Measurements from ENCODE around the gene ENOX2. TPM values are rescaled to one million over a fixed set of nuclear protein-coding genes. Genes with fewer than 3 reads are reported as not detected.
A peak's percentile ranks its signal among the peaks of the same experiment; 100 is the strongest.

The ENOX2 gene
- total and polyA plus RNA-seq, 7 donors = 4.7 to 13.4 (median 10.5) TPM

DNA sequence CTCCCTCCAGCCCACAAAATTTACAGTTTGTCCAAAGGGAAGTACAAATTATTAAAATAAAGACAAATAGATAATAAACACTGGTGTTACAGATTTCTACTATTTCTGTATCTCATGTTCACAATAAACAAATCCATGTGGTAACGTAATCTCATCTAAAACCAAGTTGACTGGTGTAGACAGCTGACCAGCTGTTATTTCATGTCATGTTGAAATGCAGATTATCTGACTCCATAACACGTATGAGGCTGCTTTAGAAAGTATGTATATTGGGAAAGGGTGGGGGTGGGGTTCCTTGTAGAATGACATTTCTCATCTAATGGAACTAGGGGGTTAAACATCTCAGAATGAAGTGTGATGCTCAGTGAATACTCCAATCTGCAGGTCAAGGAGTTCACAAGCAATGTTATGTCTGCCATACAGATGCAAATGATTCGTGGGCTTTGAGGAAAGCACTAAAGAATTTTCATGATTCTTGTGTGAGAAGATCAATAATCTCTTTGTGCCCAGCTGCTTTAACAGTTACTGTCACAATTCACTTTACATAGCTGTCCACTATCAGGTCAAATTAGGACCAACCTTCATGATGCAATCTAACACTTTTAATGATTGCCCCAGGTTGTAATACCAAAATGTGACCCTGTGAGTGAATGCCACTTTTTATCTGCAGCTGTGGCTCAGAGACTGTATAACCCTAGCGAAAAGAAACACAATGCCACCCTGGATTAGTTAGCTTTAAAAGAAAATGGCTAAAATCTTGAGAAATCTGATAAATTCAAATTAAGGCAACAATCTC, 114.0 kb downstream of the ENOX2 start:
- 43 to 63% (median 45%) methylated on average over 4 of the region's 4 CpGs for WGBS, 3 donors
- Histone ChIP-seq H3K27ac (no peak overlapping the region), H3K4me1 (no peaks in the 10 kb centered on the region), H3K9me3 (peaks cover 3% of the 10 kb centered on the region), H3K27me3 (ENCODE audit: insufficient read depth in 3 of 3, low read length in 2 of 3) (no peaks in the 10 kb centered on the region), H3K36me3 (ENCODE audit: insufficient read depth in 1 of 2, low read depth in 1 of 2) (no peaks in the 10 kb centered on the region), H3K4me3 (no peak overlapping the region)
- intact Hi-C loops (cut with DNase I) = no loop called here
- ATAC-seq (peak in 2 of 4 donors; percentile 45 to 58), DNase-seq (no peak)
- TF ChIP-seq, protein P1, sequence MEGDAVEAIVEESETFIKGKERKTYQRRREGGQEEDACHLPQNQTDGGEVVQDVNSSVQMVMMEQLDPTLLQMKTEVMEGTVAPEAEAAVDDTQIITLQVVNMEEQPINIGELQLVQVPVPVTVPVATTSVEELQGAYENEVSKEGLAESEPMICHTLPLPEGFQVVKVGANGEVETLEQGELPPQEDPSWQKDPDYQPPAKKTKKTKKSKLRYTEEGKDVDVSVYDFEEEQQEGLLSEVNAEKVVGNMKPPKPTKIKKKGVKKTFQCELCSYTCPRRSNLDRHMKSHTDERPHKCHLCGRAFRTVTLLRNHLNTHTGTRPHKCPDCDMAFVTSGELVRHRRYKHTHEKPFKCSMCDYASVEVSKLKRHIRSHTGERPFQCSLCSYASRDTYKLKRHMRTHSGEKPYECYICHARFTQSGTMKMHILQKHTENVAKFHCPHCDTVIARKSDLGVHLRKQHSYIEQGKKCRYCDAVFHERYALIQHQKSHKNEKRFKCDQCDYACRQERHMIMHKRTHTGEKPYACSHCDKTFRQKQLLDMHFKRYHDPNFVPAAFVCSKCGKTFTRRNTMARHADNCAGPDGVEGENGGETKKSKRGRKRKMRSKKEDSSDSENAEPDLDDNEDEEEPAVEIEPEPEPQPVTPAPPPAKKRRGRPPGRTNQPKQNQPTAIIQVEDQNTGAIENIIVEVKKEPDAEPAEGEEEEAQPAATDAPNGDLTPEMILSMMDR (IDR thresholded peaks at IDR 0.05) = no peak

DNA sequence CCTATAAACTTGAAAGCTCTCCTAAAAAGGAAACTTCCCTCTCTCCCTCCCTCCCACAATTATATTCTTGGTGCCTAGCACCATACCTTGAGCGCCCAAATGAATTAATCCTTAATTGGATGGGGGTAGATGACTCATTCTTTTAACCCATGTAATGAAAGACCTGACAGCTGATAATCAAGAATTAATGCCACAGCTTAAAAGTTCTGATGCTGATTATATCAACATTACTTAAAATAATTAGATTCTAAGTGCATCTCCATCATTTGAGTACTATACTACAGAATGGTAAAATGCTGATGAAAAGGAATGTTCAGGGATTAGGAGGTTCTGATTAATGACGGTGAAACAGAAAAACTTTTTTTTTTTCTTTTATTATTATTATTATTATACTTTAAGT, 117.0 kb downstream of the ENOX2 start:
- ATAC-seq = no peak
- no peaks in the 10 kb centered on the region for H3K9me3 ChIP-seq
- TF ChIP-seq, protein P1 (IDR thresholded peaks at IDR 0.05) = no peak
- H3K4me3 ChIP-seq = no peak overlapping the region
- H3K36me3 ChIP-seq (ENCODE audit: insufficient read depth in 1 of 2, low read depth in 1 of 2) = no peaks in the 10 kb centered on the region
- no peak overlapping the region for H3K27ac ChIP-seq
- DNase-seq = no peak
- no peaks in the 10 kb centered on the region for H3K27me3 ChIP-seq (ENCODE audit: insufficient read depth in 3 of 3, low read length in 2 of 3)
- WGBS, 3 donors = 69 to 98% (median 93%) methylated on average over 2 of the region's 2 CpGs
- intact Hi-C loops (cut with DNase I) = no loop called here
- H3K4me1 ChIP-seq = no peaks in the 10 kb centered on the region

DNA sequence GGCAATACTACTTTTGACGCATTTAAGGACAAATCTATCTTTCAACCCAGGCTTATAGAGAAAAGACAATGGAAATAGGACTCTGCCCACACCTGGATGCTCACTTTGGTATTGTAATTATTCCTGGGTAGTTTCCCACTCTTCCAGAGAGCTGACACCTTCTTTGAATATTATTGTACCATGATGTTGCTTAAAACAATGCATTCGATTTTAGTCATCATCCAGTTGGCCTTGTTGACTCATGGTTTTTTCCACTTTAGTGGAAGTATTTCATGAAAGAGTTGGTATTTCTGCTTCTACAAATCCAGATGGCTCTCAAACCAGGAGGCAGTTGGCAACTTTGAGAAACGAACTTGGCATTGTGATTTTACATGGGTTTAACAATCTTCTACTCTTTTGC, 124.2 kb downstream of the ENOX2 start:
- TF ChIP-seq, protein P1 (IDR thresholded peaks at IDR 0.05) = no peak
- WGBS, 3 donors = 69 to 90% (median 89%) methylated on average over 3 of the region's 3 CpGs
- ATAC-seq = no peak
- no peaks in the 10 kb centered on the region for H3K4me1 ChIP-seq
- no peaks in the 10 kb centered on the region for H3K27me3 ChIP-seq (ENCODE audit: insufficient read depth in 3 of 3, low read length in 2 of 3)
- H3K27ac ChIP-seq = no peak overlapping the region
- intact Hi-C loops (cut with DNase I) = no loop called here
- H3K4me3 ChIP-seq = no peak overlapping the region
- DNase-seq = no peak
- H3K36me3 ChIP-seq (ENCODE audit: insufficient read depth in 1 of 2, low read depth in 1 of 2) = no peaks in the 10 kb centered on the region
- no peaks in the 10 kb centered on the region for H3K9me3 ChIP-seq

DNA sequence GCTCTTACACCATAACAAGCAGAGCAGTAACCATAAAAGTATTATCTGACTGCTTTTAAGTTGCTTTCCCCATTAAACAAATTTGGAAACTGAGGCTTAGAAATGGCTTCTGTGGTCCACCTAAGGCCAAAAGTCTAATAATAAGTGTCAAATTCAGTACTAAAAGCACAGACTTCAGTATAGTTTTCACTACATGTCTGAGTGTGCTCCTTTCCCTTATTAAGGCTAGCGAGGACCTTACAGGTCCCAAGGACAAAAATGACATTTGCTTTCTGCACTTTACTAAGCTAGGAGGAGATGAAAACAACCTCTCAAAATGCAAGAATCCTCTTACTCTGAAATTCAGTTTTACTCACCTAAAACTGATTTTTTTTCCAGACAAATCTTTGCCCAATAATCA, 127.2 kb downstream of the ENOX2 start:
- Histone ChIP-seq H3K4me3 (no peak overlapping the region), H3K4me1 (peaks cover 1% of the 10 kb centered on the region), H3K27me3 (ENCODE audit: insufficient read depth in 3 of 3, low read length in 2 of 3) (no peaks in the 10 kb centered on the region), H3K27ac (no peak overlapping the region), H3K9me3 (no peaks in the 10 kb centered on the region), H3K36me3 (ENCODE audit: insufficient read depth in 1 of 2, low read depth in 1 of 2) (no peaks in the 10 kb centered on the region)
- WGBS, 3 donors = 85 to 100% (median 97%) methylated on average over 1 of the region's 1 CpG
- ATAC-seq (no peak), DNase-seq (no peak)
- TF ChIP-seq, protein P1 (IDR thresholded peaks at IDR 0.05) = no peak
- intact Hi-C loops (cut with DNase I) = no loop called here

DNA sequence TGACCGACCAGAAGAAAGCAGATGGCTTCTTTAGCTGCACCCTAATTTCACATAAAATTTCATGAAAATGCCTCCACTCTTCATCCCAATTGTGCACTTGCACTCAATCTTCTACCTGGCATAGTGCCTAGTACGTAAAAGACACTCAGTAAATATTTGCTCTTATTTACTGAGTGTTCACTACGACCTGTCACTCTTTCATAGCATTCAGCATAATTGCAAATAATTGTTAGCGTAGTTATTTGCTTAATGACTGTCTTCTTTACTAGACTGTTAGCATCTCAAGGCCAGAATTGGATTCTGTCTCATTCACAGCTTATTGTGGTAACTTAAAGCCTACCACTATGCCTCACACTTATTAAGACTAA, 130.2 kb downstream of the ENOX2 start:
- no peak for DNase-seq
- Histone ChIP-seq H3K27me3 (ENCODE audit: insufficient read depth in 3 of 3, low read length in 2 of 3) (no peaks in the 10 kb centered on the region), H3K4me3 (no peak overlapping the region), H3K27ac (peak overlapping the region; percentile 70), H3K9me3 (no peaks in the 10 kb centered on the region), H3K4me1 (peaks cover 18% of the 10 kb centered on the region), H3K36me3 (ENCODE audit: insufficient read depth in 1 of 2, low read depth in 1 of 2) (no peaks in the 10 kb centered on the region)
- no peak for ATAC-seq
- WGBS, 3 donors = 55 to 80% (median 58%) methylated on average over 4 of the region's 4 CpGs
- TF ChIP-seq, protein P1 (IDR thresholded peaks at IDR 0.05) = no peak
- intact Hi-C loops (cut with DNase I) = no loop called here

Measured in psoas muscle (tissue), 8 donors.